GM21390 (cell line): ENCODE data around the gene ULK4.
"Not testable (repeated sequence)": the region's sequence is repeated elsewhere in the genome, so short reads cannot be mapped to it uniquely, and the experiment has no call there.

Source experiments
- ATAC-seq: cut with Tn5 transposase; IDR thresholded peaks from one replicate; pipeline ENCODE4 v1.9.1; 2021; ENCODE audit not compliant: unreplicated experiment

Gene ULK4

DNA sequence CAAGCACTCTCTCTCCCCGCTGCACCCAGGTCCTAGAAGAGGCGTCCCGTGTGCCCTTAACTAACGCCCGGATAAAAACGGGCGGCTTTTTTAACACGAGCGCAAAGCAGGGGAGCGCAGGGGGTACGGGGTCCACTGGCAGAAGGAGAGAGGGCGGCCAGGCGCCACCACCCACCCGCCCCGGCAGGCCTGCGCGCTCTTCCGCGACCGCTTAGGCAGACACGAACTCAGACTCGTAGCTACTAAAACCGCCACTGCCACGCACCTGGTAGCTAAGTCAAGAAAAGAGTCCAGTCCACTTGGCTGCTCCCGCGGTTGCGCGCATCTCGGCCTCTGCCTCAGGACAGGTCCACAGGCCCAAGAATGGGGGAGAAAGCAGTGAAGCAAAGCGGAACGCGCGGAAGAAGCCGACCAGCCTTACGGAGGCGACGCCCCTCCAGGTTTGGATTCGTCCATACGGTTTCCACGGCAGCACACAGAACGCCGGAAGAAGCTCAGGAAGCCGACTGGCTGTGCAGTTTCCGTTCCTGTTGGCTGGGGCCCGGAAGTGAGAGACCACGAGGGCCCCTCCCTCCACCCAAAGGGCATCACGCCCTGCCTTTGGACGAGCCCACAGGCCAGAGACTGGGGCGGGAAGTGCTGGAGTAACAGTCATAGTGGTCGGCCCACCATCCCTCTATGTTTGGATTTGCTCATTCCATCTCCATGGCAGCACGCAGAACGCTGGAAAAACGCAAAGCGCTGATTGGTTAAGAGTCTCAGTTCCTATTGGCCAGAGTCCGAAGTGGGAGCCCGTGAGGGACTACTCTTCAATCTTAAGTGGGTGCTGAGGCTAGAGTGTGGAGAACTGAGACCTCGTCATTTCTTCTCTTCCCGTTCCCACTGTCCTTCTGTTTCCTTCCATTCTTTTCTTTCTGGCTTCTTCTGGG, at the start of gene ULK4:
TSS of gene ULK4 (minus strand) at position 353 of the 929 bp plus-strand sequence. CDS start 7,344 bp downstream, outside the sequence.
- peak; percentile 94 for ATAC-seq

DNA sequence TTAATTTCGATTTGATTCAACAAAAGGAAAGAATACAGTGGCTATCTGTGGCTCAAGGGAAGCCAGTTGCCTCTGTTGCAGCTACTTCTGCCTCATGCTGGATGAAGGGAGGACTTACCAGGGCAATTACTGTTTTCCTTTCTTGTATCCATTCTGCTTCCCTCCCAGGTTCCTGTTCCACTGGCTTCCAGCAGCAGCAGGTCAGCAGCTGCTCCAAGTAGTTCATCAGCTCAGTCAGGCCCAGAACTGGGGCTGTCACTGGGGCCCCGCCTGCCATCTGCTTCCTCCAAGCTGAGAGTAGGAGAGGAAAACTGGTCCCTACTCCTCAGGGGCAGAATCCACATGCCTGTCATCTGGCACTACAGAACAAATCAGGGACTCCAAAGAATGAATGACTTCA, 48.6 kb upstream of the ULK4 start:
- no peak for ATAC-seq

DNA sequence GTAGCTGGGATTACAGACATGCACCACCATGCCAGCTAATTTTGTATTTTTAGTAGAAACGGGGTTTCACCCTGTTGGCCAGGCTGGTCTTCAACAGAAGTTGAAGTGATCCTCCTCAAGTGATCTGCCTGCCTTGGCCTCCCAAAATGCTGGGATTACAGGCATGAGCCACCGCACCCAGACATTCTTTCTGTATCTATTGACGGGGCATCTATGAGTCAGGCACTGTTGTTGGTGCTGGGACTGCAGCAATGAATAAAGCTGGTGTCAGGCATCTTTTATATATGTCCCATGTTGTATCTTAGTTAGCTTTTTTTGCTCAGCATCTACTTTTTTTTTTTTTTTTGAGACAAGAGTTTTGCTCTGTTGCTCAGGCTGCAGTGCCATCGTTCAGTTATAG, 47.6 kb upstream of the ULK4 start:
- no peak for ATAC-seq

DNA sequence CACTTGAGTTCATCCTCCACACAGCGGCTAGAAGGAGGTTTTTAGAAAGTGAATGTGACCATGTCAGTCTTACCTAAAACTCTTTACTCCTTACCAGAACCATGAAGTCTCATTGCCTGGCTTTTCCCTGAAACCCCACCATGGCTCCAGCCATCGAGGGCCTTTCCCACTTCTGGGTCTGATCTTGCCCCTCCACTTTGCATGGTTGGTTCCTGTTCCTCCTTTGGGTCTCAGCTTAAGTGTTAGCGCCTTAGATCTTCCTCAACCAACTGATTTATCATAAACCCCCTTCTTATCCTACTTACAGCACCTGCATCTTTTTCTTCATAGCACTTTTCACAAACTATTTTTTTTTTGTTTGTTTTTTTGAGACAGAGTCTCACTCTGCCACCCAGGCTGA, 45.9 kb upstream of the ULK4 start:
- no peak for ATAC-seq

DNA sequence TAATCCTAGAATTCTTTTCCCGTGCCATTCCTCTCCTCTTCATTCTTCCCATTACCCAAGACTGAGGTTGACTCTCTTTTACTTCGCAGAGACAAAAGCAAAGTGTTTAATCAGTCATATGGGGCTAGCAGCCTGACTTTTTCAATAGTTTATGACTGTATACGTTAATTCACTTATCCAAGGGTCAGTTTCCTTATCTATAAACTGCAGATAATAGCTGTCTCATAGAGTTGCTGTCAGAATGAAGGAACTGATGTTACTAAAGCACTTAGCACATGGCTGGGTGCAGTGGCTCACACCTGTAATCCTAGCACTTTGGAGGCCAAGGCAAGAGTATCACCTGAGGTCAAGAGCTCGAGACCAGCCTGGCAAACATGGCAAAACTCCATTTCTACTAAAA, 43.5 kb upstream of the ULK4 start:
- no peak for ATAC-seq

DNA sequence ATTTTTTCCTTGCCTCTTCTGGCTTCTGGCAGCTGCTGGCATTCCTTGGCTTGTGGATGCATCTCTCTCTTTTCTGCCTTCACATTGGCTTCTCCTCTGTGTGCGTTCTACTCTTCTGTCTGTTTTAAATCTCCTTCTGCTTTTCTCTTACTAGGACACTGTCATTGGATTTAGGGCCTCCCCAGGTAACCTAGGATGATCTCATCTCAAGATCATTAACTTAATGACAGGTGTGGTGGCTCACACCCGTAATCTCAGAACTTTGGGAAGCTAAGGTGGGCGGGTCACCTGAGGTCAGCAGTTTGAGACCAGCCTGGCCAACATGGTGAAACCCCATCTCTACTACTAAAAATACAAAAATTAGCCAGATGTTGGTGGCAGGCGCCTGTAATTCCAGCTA, 40.9 kb upstream of the ULK4 start:
- ATAC-seq = no peak

DNA sequence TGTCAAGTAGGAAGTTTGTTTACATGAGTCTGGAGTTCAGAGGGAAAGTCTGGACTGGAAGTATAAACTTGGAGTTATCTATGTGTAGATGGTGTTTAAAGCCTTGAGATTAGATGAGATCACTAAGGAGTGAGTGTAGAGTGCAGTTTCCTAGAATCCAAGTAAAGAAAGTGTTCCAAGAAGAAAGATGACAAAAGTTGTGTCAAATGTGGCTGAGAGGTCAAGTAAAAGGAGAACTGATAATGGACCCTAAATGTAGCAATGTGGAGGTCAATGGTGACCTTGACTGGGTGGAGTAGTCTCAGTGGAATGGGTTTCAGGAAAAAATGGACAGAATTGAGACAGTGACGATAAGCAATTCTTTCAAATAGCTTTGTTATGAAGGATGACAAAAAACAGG, 39.9 kb upstream of the ULK4 start:
- ATAC-seq = no peak

DNA sequence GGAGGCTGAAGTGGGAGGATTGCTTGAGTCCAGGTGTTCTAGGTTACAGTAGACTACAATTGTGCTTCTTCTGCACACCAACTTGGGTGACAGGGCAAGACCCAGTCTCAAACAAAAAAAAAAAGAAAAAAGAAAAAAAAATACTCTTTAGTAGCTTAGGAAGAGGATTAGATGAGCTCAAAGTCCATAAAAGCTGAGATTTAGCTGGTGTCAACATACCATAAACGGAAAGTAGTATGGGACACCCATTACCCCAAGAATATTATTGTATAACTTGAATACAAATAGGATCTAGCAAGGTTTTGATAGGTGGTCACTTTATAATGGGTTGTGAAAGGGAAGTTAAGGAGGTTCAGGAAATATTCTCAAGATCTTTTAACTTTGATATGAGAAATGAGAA, 38.0 kb upstream of the ULK4 start:
- no peak for ATAC-seq

DNA sequence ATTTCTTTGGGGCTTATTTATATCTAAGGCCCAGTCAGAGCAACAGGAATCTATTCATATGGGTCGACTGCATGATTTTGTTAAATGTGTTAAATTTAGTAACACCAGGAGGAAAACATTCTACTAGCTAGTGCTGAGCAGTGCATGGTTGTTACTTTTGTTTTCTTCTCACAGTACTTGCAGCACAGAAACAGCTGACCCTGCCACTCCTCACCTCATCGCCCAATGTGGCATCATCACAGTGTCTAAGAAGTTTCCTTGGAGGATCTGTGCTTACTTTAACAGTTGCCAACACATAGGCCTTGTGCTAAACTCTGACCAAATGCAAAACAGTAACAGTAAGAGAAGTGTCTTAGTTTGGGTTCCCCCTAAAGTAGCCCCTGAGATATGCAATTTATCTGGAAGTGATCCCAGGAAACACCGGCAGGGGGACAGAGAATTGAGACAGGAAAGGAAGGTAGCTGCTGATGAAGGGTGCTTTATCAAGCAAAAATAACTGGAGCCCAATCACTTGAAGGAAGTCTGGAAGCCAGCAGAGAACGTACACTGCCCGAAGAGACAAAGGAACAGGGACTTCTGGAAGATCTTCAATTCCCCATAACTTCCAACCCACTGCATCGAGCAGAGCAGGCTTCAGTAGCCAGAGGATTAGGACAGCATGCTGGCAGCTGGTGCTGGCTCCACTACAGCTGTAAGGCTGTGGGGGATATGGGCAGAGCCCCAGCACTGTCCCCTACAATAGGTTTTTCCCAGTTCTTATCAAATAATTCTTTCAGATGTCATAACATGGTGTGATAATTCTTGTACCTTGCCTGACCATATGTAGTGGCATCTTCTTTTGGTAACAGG, 36.0 kb upstream of the ULK4 start:
- no peak for ATAC-seq

DNA sequence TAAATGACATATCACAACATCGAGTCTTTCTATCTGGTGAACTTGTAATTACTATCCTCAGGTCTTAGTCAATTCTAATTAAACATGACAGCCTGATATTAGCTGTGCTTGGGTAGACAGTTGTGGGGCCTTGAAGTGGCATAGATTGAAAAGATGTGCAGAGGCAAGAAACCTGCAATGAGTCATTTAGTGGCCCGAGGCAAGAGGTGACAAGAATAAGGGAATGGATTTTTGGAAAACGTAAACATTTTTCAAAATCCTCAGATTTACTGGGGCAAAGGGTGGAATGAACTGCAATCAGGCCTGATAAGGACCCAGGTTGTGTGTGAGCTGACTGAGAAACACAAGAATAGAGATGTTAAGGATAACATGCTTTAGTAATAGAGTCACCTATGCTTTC, 29.5 kb upstream of the ULK4 start:
- ATAC-seq = no peak

DNA sequence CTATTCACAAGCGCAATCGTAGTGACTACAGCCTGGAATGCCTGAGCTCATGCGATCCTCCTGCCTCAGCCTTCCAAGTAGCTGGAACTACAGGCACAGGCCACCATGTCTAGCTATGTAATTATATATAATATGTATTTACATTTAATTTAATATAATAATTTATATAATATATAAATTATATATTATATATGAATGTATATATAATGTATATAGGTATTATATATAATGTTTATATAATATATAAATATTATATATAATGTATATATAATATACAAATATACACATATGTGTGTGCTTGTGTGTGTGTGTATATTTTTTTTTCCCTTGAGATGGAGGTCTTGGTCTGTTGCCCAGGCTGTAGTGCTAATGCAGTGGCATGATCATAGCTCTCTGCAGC, 27.6 kb upstream of the ULK4 start:
- no peak for ATAC-seq

DNA sequence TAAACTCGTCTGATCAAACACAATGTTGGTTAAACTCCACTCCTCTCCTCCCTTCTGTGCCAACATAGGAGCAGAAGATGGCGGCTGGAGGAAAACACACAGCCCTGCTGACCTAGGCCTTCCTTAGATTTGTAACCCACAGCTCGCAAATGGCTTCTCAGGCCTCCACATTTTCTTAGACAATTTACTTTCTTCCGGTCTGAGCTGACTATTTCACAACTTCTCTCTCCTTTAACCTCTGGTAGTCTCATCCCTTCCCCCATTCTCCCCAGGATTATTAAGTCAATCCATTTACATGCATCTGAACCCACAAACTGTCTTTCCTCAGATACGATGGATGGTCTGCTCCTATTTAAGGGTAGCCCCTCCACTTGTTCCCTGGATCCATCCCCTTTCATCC, 25.7 kb upstream of the ULK4 start:
- ATAC-seq = no peak

DNA sequence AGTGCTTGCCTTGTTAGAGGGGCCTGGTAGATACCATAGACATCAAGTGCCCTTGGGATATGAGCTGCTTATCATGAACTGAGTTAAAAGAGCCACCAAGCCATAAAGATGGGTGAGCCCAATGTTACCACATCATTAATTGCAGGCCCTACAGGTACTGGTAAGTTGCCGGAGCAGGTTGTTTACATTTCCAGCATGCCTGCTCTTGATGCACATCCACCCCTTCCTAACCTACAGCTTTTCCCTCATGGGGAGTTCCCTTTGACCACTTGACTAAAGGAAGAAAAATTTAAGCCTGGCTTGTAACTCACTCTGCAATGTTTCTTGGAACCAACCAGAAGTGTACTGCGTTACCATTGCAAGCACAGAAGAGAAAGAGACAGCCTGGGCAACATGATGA, 24.7 kb upstream of the ULK4 start:
- ATAC-seq = no peak

DNA sequence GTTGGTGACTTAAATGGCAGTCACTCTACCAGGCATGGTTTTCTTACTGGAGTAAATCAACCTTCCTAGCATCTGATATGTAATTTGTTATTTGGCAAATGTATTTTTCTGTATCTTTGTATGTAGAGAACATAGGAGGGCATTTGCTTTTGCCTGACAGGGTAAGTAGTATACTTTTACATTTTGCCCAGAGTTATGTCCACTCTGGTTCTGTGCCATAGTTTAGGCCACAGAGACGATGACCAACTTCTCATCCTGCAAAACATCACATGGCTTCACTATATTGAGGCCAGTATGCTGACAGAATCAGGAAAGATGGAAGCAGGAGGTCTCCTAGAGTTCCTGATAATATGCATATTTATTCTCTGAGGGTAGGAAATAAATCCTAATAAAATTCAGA, 23.1 kb upstream of the ULK4 start:
- ATAC-seq = no peak

DNA sequence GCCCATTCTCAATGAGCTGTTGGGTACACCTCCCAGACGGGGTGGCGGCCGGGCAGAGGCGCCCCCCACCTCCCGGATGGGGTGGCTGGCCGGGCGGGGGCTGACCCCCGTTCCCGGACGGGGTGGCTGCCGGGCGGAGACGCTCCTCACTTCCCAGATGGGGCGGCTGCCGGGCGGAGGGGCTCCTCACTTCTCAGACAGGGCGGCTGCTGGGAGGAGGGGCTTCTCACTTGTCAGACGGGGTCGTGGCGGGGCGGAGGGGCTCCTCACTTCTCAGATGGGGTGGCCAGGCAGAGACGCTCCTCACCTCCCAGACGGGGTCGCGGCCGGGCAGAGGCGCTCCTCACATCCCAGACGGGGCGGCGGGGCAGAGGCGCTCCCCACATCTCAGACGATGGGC, 21.2 kb upstream of the ULK4 start:
- not testable (repeated sequence) for ATAC-seq

DNA sequence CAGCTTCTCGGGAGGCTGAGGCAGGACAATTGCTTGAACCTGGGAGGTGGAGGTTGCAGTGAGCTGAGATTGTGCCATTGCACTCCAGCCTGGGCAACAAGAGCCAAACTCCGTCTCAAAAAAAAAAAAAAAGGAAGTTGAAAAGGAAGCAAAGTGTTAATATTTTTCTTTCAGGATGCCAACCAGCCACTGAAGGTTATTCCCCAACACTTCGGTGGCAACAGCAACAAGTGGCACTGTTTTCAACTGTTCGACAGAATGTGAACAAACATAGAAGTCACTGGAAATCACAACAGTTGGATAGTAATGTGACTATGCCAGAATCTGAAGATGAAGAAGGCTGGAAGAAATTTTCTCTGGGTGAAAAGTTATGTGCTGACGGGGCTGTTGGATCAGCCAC, 15.5 kb upstream of the ULK4 start:
- ATAC-seq = not testable (repeated sequence)

DNA sequence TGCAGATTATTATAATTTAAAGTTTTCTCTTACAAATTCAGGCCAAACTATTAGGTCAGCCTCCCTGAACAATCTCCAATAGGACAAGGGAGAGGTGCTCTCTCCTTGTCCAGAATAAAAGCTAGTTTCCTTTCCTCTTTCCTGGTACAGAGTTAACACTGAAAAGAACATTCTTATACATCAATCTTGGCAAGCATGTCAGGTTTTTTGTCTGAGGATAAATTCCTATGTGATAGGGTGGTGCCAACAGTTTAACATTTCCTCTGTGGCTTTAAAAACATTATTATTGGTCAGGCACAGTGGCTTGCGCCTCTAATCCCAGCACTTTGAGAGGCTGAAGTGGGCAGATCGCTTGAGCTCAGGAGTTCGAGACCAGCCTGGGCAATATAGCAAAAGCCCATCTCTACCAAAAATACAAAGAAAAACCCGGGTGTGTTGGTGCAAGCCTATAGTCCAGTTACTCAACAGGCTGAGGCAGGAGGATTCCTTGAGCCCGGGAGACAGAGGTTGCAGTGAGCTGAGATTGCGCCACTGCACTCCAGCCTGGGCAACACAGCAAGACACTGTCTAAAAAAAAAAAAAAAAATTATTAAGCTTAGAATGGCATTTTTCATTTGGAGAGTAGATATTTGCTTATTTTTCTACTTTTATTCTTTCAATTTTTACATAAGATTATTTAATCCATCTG, 13.7 kb upstream of the ULK4 start:
- no peak for ATAC-seq

DNA sequence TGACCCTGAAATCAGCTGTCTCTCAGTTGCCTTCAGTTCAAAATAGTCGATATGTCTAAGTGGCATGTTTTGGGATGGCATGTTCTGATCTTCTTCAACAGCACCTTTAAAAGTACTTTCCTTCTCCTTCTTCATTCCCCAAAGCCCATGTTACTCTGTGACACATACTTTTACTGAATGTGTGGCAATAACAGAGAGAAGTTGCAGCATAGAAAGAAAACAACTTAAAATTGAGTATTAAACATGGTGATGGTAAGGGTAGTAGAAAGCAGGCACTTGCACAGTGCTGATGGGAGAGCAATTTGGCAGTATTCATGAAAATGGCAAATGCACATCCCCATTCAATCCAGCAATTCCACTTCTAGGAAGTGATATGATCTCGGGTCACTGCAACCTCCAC, 12.3 kb upstream of the ULK4 start:
- no peak for ATAC-seq

DNA sequence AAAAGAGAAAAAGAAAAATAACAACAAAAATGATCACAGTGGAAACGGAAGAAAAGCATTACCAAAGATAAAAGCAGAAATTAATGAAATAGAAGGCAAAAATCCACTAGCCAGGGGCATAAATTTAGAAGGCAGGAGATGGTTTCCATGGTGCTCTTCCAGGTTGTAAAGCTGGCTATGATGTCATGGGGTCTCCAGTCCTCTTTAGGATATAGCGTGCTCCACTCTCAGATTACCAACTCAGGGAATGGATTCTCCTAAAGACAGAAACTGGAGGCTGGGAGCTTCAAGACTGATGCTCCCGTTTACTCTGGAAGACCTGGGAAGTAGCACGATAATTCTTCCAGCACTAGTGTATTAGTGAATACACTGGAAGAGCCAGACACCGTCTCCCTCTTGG, 10.9 kb upstream of the ULK4 start:
- ATAC-seq = no peak

DNA sequence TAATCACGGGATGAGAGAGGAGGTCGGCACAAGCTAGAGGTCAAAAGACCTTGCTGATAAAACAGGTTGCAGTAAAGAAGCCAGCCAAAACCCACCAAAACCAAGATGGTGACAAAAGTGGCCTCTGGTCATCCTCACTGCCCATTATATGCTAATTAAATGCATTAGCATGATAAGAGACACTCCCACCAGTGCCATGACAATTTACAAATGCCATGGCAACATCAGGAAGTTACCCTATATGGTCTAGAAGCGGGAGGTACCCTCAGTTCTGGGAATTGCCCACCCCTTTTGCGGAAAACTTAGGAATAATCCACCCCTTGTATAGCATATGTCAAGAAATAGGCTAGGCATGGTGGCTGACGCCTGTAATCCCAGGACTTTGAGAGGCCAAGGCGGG, 4.3 kb upstream of the ULK4 start:
- no peak for ATAC-seq

DNA sequence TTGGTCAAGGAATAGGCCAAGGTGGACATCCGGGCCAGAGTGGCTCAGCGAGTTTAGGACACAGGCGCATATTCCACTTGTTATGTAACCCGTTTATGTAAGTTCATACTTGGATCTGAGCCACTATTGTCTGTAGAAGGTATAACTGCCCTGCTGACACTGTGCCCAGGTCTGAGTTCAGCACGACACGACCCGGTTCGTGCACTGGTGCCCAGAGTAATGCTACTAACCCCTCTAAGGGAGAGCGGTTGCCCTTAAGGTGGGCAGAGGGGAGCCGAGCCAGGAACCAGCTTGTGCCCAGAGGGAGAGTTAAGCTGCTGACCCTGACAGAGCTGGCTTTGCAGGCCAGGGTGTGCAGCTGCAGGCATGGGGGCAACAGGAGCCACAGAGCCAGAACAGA, 1.9 kb upstream of the ULK4 start:
- no peak for ATAC-seq
